GM13977 (cell line): ENCODE results near the gene TWSG1.
"Not testable (repeated sequence)": the region's sequence is repeated elsewhere in the genome, so short reads cannot be mapped to it uniquely, and the experiment has no call there.

ENCODE experiments used
- DNase-seq: peaks from one replicate; pipeline ENCODE4 v3.0.0; 2012; ENCODE audit warnings: low spot score
- CTCF ChIP-seq: IDR thresholded peaks from 2 replicates; pipeline ENCODE4 v1.5.1; 2012; ENCODE audit warnings: mild to moderate bottlenecking, control low read depth; ENCODE audit not compliant: insufficient read depth; ENCODE audit errors: extremely low read depth, missing control alignments
- in situ Hi-C: fragments of 300-500 bp; cut with MboI; formaldehyde crosslinking; loops from one replicate; pipeline ENCODE4 v1.12.0; 2022; ENCODE audit warnings: low sequenced_read_pairs, low pct_unique_long_range_greater_than_20kb, mixed read lengths, inconsistent platforms; ENCODE audit not compliant: unreplicated experiment

Gene TWSG1

DNA sequence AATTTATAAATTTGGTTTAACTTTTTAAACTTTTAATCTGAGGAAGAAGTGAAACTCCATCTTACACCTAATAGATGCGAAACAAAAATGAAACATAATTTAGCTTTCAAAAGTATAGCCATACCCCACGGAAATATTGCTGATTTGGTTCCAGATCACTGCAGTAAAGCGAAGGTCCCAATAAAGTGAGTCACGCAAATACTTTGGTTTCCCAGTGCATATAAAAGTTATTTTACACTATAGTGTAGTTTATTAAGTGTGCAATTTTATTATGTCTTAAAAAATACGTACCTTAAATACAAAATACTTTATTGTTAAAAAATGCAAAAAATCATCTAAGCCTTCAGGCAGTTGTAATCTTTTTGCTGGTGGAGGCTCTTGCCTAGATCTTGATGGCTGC lies 55.1 kb downstream of the TWSG1 start:
- in situ Hi-C loops: no loop called here
- no peak for DNase-seq
- no peak for TF ChIP-seq CTCF

GRCh38 chr18:9392726-9393125 lies 58.2 kb downstream of the TWSG1 start:
- in situ Hi-C loops: no loop called here
- no peak for DNase-seq
- TF ChIP-seq CTCF: no peak

DNA sequence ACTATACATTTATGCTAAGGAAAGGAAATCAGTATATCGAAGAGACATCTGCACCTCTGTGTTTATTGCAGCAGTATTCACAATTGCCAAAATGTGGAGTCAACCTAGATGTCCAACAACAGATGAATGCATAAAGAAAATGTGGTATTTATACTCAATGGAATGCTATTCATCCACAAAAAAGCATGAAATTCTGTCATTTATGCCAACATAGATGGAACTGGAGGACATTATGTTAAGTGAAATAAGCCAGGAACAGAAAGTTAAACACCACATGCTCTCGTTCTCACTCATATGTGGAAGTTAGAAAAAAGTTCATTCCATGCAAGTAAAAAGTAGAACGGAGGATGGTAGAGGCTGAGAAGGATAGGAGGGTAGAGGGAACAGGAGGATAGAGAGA lies 59.5 kb downstream of the TWSG1 start:
- in situ Hi-C loops: no loop called here
- no peak for DNase-seq
- TF ChIP-seq CTCF: no peak

DNA sequence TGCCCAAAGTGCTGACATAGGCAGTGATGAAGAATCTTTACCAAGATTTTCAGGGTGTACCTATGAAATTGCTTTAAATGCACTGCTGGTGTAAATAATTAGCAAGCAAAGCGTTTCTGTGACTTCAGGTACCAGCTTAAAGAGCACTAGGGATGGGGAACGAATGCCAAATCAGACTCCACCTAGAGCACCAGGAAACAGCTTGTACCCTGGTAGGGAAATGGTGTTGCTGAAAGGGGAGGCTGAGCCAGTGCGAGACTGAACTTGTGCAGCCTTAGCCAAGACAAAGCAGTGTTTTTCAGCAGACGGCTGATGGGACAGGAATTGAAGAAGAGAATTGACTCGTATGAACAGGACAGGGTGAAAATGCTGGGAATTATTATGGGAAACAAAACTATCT lies 65.6 kb downstream of the TWSG1 start:
- TF ChIP-seq CTCF: no peak
- no peak for DNase-seq
- in situ Hi-C loops: no loop called here

DNA sequence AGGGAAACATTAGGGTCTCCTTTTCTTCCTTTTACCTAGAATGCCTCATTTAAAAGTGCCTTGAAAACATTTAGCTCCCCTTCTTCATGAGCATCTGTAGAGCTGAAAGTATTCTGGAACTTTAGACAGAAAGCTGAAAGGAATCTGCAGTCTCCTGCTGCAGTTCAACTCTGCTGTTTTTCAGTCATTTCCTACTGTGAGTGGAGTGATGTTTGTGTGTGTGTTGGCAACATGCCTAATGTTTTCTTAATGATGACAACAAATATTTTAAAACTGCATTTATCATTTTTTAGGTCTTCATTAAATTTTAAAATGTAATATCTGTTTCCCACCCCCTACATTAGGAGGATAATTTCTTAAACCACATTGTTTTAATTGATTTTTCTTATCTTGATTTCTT lies 66.6 kb downstream of the TWSG1 start:
- TF ChIP-seq CTCF: no peak
- no peak for DNase-seq
- in situ Hi-C loops: no loop called here

GRCh38 chr18:9402358-9403007 lies 67.9 kb downstream of the TWSG1 start:
- DNase-seq, in situ Hi-C loops: not testable (repeated sequence)

DNA sequence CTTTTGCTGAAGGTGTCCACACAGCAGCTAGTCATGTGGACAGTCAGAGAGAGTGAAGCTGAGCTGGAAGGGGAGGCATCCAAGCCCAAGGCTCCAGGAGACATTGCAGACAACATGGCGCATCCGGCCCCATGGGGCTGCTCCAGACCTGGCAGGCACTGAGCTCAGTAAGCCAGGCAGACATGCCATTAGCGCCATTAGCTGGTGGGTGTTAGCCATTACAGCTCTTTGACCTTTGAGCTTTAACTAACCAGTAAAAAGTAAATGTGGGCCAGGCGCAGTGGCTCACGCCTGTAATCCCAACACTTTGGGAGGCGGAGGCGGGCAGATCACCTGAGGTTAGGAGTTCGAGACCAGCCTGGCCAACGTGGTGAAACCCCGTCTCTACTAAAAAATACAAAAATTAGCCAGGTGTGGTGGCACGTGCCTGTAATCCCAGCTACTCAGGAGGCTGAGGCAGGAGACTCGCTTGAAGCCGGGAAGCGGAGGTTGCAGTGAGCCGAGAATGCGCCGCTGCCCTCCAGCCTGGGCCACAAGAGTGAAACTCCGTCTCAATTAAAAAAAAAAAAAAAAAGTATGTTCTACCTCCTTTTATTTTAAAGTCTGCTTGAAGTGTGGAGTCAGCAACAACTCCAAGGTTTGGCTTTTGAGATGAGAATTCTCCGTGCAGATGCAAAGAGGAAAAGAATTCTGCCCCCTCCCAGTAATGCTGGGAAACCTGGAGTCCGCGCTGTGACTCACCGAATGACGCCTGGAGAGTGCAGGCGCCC lies 69.4 kb downstream of the TWSG1 start:
- in situ Hi-C loops: no loop called here
- DNase-seq: no peak
- TF ChIP-seq CTCF: peak; percentile 39
